ENCODE measurements around the gene SH3RF1.

SH3RF1 gene

DNA sequence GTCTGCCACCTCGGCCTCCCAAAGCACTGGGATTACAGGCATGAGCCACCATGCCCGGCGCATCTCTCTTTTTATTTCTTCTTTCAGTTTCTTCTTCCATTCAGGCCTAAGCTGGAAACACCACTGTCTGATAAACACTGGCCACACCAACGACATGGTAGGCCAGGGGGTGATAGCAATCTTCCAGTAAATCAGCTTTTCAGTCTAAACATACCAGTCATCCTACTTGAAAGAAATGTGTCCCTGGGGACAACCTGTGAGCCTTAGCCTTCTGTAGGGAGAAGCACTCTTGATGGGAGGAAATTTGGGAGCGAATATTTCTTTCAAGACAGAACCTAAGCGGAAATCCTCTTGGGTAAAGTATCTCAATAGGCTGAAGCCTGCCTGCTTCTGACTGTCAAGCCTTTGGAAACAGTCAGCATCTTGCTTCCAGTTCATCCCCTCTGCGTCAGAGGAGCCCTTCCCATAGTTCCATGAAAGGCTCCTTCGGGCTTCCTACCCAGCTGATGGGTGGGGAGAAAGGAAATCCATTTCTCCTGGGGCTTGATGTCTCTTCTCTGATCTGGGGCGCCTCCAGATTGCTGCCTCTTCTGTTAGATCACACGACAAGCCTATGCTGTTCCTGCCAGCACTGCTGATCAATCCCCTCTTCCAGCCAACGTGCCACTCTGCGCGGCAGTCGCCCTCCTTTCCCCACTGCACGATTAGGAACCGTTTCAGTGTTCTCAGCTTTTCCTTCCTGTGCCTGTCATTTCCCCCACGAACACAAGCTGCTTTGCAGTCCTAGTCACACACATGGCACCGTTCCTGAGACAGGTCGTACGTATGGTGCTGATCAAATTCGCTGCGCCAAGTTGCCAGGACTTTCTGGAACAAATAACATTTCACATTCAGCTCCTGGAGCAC, 211.2 kb downstream of the SH3RF1 start:
- DNase-seq, result no peak

DNA sequence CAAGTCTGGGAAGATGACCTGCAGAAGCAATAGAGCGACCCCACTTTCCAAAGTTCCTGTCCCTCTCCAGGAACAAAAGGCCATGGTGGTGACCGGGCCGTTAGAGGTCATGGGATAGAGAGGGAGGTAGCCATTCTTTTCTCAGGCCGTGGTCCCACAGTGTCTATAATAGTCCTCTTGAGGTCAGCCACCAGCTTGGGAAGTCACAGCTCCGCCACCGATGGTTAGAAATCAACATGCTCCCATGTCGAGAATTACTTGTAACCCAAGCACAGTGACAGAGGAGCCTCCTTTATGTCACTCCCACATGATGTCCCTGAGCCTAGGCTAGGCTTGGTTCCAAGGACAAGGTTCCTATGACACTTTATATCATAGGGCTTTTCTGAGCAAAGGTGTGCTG, 212.4 kb downstream of the SH3RF1 start:
- no peak for DNase-seq

DNA sequence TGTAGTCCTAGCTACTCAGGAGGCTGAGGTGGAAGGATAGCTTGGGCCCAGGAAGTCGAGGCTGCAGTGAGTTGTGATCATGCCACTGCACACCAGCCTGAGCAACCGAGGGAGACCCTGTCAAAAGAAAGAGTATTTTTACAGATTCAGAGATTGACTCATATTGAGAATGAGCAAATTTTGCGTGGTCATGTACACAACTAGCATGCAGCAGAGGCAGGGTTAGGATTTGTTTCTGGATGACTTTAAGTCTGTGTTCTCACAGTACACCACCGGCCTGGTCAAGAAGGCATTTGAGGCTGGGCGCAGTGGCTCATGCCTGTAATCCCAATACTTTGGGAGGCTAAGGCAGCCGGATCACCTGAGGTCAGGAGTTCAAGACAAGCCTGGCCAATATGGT, 215.9 kb downstream of the SH3RF1 start:
- DNase-seq, result no peak

DNA sequence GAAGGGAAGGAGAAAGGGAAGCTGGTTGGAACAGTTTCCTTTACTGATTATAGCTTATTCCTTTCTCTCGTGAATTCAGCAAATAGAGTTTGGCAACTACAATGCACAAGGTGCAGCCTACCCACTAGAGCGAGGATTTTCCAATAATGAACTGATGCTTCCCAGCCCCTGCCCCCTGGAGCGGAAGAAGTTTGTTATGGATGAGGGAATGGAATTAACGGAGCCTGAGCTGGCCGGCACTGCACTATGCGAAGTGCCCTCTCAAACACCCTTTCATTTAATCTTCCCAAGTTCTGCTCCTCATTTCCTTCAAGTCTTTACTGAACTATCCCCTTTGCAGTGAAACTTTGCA, 218.2 kb downstream of the SH3RF1 start:
- no peak for DNase-seq

GRCh38 chr4:169051761-169052593, 218.8 kb downstream of the SH3RF1 start:
- no peak for DNase-seq

DNA sequence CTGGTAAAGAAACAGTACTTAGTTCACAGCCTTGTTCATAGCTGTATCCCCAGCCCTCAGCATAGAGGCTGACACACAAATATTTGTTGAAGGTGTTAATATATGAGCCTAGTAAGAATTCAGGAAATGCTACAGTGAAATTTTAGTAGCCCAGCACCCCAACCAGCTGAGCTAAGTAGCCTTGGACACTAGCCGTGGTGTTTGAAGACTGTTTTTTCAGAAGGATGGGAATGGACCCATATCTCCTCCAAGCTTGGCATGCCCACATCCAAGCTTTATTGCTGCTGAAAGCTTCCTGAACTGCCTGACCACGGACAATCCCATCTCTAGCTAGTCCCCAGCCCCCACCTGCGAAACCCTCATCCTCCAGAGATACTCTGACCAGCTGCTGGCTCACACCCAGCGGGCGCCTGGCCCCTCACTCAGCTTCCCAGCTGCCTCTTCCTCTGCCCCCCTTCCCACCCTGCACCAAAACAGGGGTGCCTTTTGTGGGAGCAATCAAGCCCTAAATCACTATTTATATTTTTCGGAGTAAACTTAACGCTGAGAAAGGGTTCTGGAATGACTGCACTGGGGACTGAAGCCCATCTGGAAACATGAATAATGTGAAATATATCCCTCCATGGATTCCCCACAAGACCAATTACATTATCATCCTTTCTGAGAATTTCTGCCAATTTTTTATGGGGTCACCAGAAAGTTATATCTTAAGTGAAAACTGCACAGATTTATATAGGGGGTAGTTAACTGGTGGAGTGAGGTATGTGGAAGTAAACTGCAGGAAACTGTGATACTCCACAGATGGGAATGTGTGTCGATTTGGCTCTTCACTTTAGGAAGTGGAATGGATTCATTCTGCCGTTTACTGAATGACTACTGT, 219.6 kb downstream of the SH3RF1 start:
- DNase-seq, result no peak

DNA sequence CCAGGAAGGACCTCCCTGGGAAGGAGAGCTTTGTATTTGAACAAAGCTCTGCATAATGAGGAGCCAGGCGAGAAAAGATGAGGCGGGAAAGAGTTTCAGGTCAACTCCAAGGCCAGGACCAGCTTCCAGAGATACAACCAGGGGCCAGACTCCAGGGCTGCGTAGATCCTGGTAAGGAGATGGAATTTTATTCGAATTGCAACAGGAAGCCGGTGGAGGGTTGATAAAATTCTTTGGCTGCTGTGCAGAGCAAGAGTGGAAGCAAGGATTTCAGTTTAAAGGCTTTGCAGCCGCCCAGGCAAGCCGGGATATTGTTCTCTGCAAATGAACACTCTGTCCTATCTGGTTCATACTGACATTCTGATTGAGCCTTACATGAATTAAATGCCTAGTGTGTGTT, 220.5 kb downstream of the SH3RF1 start:
- DNase-seq, result no peak

DNA sequence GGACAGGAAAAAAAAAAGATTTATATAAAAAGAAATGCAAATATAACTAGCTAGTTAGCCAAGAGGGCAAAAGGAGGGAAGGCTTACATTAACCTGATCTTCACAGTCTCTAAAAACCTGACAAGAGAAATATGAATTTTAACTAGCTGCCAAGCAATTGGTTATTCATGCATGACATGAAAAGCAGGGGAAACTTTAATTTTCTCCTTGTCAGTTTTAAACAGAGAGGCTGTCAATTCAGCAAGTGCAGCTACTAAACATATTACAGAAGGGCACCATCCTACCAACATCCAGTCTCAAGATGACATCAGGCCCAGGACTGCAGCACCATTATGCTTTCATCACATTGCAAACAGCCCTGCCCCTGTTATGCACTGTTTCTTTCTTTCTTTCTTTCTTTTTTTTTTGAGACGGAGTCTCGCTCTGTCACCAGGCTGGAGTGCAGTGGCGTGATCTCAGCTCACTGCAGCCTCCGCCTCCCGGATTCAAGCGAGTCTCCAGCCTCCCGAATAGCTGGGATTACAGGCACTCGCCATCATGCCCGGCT, 221.8 kb downstream of the SH3RF1 start:
- DNase-seq, result no peak

DNA sequence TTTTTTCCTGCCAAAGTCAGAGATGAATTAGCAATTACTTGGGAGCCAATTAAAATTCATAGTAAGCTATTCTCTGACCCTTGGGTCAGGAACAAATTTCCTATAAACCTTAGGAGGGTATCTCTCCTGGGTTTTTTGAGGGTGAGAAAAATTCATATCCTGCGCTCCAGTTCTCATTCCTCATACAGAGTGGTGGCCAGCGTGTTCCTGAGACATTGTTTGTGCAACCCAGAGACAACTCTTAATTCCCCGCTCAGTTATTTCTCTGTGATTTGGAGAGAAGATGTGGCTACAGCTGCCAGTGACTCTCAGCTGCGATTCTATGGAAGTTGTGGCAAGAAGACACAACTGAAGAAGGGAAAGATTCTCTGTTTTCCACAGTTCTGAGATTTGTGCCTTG, 222.8 kb downstream of the SH3RF1 start:
- no peak for DNase-seq

- DNase-seq, result no peak
These were observed 224.7 kb downstream of the SH3RF1 start for GRCh38 chr4:169045862-169046584.

DNA sequence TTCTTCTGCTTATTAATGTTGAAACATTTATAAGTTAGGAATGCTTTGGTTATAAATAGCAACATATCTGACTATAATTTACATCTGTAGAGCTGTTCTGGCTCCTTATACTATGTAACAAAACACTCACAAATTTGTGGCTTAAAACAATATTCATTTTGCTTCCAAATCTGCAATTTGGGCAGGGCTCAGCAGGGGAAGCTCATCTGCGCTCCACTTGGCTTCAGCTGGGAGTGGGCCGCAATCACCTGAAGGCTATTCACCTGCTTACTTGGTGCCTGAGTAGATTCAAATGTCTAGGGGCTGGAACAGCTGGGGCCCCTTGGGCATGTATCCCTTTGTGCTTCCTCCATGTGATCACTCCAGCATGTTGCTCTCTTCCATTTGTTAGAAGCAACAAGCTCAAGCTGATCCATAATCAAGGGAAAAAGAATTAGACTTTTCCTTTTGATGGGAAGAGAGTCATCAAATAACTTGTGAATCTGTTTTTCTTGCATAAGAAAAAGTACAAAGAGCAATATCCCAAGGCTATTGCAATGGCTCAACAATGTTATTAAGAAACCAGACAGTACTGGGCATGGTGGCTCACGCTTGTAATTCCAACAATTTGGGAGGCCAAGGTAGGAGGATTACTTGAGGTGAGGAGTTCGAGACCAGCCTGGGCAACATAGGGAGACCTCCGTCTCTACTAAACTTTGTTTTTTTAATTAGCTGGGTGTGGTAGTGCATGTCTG, 225.9 kb downstream of the SH3RF1 start:
- no peak for DNase-seq
